ENCODE measurements around the gene MAGT1.
A peak's percentile ranks its signal among the peaks of the same experiment; 100 is the strongest.
"Not testable (repeated sequence)": the region's sequence is repeated elsewhere in the genome, so short reads cannot be mapped to it uniquely, and the experiment has no call there.

MAGT1 gene

DNA sequence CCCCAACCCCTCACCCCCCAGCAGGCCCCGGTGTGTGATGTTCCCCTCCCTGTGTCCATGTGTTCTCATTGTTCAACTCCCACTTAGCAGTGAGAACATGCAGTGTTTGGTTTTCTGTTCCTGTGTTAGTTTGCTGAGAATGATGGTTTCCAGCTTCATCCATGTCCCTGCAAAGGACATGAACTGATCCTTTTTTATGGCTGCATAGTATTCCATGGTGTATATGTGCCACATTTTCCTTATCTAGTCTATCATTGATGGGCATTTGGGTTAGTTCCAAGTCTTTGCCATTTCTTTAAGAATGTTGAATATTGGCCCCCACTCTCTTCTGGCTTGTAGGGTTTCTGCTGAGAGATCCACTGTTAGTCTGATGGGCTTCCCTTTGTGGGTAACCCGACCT is 73.2 kb downstream of the MAGT1 start:
- DNase-seq = not testable (repeated sequence)

- DNase-seq = no peak
These were observed 75.0 kb downstream of the MAGT1 start for GRCh38 chrX:77820091-77820727.

GRCh38 chrX:77814210-77814609 is 81.0 kb downstream of the MAGT1 start:
- no peak for DNase-seq

GRCh38 chrX:77802201-77802600 is 93.0 kb downstream of the MAGT1 start:
- DNase-seq = no peak

GRCh38 chrX:77795124-77795523 is 100.1 kb downstream of the MAGT1 start:
- no peak for DNase-seq

DNA sequence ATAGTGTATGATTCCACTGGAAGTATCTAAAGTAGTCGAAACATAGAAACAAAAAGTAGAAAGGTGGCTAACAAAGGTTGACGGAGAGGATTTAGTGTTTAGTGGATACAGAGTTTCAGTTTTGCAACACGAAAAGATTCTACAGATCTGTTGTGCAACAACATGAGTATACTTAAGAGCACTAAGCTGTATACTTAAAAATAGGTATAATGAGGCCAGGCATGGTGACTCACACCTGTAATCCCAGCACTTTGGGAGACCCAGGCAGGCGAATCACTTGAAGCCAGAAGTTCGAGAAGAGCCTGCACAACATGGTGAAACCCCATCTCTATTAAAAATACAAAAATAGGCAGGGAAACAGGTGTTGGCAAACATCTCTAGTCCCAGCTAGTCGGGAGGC is 101.3 kb downstream of the MAGT1 start:
- DNase-seq = no peak

DNA sequence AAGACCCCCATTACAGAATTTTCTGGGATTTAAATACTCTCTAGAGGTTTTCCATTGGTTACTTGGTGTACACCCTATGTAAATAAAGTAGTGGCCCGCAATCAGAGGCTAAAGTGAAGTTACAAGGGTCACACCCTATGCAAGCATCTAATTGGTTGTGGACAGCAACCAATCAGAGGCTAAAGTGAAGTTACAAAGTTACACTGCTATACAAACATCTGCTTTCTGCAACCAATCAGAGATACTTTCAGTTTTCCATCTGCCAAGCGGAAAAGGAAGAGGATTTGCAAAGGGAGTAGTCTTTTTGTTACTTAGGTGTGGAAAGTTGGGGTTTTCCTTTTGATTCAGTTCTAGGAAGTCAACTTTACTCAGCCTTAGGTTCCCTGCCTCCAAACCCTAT is 107.2 kb downstream of the MAGT1 start:
- DNase-seq = peak; percentile 11 to 72

DNA sequence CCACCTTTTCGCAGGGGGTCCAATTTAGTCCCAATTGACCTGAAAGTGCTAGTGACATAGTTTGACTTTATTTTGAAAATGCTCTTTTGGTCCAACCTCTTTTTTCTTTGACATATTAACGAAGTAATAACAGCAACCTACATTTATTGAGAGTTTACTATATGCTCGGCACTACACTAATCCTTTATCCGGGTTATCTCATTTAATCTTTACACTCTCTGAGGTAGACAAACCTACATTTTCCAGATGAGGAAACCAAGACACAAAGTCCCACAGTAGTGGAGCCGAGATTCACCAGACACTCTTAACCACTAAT is 108.9 kb downstream of the MAGT1 start:
- DNase-seq = no peak

DNA sequence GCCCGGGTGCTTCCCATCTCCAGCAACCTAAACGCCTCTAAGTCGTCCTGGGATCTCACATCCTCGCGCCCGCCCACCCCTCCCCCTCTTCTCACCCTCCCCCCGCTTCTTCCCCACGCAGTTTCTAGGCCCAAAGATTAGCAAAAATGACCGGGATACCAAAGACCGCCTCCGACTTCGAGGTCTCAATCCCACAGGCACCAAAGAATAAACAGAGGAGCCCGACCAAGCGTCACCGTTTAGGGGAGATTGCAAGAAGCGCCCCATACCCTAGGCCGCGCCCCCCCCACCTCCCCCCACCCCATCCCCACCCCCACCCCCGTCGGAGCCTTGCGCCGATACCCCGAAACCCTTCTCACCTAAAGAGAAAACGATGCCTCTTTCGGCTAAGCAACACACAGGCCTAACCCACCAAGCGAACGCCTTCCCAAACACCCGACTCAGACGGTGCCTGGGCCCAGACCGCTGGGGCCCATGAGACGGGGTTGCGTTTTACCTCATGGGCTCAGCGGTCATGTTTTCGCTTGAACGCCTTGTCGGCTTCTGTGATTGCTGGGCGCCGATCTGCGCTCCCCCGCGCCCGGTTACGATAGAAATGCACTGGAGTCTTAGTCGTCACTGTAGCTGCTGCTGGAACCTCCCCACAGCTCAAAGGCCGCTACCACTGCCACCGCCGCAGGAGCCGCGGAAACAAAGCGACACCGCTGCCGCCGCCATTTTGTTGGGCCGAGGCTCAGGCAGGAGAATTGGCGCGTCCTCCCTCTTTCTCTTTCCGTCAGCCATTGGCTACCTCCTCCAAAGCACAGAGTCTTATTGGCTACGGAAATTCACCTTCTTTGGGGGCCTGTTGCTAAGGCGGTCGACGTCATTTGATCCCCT is 109.5 kb downstream of the MAGT1 start, which contains the start of gene ATRX:
Gene ATRX (minus strand): TSS at position 731 of the 879 bp plus-strand sequence. CDS start 215 bp downstream, at position 516.
- peak; percentile 81 to 86 for DNase-seq

- no peak for DNase-seq
These were observed 115.5 kb downstream of the MAGT1 start for GRCh38 chrX:77779695-77780094.

DNA sequence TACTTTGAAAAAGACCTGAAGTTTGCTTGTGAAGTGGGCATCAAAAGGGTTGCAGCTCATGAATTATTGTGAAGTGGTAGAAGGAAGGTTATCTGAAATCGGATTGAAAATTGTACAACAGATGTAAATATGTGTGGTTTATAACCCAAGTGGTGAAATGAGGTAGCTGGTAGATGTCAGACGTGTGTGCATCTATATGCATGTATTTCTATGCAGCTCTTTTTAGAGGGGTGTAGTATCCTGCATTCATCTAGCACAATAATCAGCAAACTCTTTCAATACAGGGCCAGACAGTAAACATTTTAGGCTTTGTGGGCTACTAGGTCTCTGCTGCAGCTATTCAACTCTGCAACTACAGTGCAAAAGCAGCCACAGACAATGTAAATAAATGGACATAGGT is 118.6 kb downstream of the MAGT1 start:
- DNase-seq = no peak

Data from CD4-positive, alpha-beta T cell treated with Interleukin-1 beta for 1 hour (primary cell).